Measurements from ENCODE around the gene CACNB4.

CACNB4 gene

DNA sequence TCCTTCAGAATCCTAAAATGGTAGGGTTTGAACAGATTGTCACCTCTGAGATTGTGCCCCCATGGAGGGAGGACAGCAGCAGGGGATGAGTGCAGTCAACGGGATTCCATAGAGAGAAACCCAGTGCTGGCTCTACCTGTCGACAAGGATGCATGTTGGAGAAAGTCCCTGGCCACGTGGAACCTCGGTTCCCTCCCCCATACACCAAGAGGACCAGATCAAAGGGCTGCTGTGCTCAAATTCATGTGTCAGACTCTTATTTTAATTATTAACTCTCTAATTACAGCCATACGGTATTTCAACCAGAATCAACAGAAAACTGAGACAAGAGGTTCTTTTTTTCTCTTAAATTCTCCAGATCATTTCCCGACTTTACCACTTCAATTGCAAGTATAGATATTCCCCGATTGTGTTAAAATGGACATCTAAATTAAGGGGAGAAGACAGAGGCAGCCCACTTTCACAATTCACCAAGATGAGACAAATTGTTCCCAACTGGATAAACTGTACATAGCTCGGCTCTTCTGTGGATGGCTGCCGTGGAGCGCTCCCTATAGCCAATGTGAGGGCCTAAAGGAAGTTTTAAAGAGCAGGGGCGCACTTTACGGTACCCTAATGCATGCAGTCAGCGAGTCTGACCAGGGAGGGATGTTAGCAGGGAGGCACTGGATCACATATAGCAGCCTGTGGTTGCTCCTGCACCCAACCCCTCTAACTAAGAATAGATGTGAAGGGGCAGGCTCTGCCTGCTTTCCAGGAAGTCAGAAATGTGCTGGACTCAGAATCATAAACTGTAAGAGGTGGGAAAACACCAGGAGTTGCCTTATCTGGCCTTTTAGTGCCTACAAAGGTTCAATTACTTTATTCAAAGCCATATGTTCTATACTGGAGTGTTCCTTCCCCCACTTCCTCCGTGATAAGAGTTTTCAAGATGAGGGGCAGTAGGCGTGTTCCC is 123.1 kb downstream of the CACNB4 start:
- DNase-seq (ENCODE audit: low read depth): no peak

DNA sequence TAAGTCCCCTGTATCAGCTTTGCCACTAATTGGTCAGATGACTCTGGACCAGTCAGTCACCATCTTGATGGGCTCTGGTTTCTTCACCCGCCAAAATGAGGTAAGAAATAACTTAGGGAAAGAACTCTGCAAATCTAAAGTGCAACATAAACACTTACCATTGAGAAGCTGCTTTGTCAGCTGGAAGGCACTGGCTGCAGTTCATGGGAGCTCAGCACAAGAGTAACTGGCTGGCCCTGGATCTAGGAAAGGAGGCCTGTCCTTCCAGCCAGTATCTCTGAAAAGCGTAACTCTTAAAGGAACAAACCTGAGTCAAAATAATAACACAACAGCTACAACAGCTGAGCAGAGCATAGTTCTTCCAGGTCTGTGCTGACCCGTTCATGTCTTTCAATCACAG is 123.9 kb downstream of the CACNB4 start:
- no peak for DNase-seq (ENCODE audit: low read depth)

DNA sequence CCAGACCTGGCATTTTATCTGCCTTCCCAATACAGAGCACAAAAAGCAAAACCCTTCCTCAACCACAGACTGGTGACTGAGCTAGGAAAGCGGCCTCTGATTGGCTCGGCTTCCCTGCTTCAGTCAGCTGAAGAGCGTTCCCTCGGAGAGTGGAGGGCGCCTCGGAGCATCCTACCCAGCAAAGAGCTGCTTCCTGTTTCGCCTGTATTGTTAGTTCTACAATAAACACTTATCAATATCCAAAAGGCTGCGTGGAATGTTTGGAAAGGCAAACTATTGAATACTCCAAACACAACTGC is 125.0 kb downstream of the CACNB4 start:
- DNase-seq (ENCODE audit: low read depth): no peak

DNA sequence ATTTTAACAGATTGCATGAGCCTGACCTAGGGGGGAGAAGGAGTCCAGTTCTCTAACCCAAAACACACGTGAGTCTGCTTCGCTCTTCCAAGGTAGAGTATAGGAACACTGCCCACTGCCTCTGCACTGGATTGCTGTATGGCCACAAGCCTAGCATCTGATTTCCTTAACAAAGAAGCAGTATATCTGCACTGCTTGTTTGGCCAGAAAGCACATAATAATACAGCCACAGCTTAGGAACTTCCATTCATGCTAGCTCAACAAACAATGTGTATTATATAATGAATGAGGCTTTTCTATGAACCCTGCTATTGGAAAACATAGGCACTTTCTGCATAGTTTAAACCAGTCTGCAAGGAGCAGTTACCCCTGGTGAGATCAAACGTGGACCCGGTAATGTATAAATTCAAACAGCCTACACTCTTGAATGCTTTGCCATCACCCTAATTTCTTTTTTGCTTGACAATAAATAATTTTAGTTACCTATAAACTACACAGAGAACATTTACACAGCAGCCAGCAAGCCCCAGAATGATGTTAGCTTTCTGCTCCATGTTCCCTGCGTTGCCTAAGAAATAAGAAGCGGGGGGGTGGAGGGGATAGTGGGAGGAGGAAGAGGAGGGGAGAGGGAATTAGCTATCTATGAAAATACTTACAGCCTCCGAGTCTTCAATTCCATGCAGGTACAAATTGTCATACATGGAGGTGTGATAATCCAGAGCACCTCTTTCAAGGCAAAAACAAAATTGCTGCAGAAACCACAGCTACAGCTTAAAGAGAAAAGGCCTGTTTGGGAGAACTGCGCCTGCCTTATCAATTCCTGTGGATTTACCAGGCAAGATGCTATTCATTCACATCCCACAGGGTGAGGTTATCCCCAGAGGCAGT is 125.6 kb downstream of the CACNB4 start:
- DNase-seq (ENCODE audit: low read depth): no peak

DNA sequence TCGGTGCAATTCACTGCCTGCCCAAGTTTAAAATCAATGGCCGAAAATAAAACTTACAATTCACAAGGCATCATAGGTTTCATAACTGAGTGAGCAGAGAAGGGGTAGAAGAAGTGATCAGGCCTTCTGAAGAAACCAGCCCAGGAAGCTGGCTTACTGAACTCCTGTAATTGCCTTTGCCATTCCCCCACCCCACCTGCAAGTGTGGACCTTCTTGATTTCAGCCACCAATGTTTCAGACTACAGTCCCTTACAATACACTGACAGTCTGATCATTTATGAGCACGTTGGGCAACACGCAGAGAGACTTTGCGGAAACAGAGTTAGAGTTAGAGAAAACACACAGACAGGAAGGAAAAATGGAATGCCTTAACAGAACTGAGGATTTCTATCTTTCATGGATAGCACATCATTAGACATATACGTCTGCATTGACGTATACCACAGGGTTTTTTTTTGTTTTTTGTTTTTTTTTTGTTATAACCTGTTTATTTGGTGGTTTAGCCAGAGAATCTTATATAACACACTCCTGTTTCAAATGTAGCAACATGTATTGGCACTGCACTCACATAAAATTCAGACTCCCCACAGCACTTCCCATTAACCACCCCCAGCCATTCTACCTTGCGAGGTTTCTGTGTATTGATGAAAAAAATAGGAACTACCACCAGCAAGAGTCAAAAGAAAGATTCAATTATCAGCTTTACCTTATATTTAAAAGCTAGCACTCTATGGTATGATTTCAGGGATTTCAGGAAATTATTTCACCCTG is 126.4 kb downstream of the CACNB4 start:
- DNase-seq (ENCODE audit: low read depth): no peak

DNA sequence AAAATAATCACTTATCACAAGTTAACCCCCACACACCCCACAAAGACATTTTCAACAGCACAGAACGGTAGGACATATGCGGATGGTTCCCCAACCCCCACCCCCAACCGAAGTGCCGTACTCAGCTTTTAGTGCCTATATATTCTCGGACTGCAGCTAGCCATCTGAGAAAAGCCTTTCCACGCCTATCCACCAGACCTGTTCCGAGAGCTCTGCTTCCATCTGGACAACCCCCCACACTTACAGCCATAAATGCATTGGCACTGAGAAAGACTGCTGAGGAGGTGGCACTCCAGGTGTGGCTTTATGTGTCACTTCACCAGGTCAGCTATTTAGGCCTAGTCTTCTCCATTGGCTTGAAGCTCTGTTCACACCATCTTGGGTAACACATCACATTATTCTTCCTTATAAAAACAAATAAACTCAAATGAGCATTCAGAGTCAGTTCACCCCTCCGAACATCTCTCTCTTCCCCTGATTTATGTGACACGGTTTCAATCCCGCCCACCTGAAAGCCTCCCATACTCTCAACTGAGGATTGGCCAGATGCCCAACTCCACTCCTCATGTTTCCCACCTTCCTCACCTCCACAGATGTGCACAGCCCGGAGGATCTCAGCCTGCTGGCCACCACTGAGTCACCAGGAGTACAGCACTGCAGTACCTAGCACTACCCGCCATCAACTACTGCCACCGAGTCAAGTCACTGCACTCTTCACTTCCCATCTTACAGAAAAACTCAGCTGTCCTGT is 127.4 kb downstream of the CACNB4 start:
- DNase-seq (ENCODE audit: low read depth): no peak

DNA sequence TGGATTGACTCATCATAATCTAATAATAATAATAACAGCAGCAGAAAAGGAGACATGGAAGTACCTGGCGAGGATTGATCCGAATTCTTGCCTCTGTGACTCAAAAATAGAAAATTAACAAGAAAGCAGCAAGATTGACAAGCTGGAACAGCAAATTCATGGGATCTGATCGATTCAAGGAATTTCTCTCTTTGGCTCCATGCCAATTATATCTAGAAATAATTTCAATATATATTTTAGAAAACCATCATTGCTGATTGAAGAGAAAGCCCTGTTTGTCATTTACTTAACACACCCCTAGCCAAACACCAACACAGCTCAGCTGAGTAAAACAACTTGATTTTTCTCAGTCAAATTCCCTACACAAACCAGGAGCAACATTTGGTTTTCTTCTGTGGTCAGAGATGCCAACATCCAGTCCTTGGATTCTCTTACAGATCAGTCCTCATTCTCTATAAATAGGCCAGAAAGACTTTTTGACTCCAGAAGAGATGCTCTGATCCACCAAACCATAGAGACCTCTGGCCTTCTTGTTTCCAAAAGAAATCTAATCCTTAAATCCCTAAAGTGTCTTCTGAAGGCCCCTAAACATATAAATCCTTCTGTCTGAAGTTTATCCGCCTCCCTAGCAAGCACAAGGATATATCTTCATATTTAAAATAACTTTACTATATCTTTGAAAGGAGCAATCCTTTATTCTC is 129.9 kb downstream of the CACNB4 start:
- DNase-seq (ENCODE audit: low read depth): no peak

DNA sequence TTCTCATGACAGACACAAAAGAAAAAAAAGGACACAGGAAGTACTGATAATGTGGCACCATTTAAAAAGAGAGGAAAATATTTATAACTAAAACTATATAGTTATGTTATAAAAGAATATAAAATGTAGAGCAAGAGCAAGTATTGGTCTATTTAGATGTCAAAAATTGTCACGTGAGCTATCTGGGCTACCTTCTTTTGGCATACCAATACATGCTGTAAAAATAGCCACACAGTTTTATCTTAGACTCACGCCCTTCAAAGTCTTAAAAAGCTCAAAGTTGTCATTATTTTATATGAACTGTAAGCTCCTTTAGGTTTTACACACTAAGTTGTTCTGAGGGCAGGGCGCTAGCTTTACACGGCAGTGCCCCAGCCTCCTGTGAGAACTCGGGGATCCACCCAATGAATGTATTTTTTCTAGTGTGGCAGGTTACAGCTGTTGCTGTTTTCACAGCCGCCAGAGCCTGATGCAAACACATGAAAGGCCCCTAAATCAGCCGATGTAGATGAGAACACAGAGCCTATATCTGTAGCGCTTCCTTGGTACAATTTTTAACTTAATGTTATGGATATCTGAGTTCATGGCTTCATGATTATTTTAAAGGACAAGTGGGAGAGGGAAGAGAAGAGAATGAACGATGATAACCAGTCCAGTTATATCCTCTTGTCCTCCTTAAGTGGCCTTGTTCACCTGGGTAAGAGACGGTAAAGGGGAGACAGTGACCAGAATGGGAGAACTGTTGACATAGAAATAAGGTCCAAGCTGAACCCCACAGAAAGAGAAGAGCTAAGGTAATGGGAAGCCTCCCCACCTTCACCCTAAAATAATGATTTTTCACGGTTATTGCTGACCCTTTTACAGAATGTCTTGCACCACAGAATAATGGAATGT is 130.8 kb downstream of the CACNB4 start:
- DNase-seq (ENCODE audit: low read depth): no peak

DNA sequence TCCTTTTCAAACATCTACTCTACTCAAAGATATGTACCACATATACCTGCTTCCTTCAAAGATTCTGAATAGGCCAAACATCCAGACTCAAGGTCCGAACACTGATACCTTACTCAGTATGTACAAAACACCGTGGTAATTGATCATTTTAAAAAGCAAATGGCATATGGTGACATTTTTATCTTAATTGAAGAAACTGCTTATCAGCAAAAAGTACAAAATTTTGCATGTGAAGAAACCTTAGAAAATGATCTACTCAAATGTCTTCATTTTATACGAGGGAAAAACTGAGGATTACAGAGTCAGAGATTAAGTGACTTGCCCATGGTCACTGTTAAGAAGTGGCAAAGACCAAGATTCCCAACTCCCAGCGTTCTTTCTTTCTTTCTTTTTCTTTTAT is 133.0 kb downstream of the CACNB4 start:
- DNase-seq (ENCODE audit: low read depth): no peak

DNA sequence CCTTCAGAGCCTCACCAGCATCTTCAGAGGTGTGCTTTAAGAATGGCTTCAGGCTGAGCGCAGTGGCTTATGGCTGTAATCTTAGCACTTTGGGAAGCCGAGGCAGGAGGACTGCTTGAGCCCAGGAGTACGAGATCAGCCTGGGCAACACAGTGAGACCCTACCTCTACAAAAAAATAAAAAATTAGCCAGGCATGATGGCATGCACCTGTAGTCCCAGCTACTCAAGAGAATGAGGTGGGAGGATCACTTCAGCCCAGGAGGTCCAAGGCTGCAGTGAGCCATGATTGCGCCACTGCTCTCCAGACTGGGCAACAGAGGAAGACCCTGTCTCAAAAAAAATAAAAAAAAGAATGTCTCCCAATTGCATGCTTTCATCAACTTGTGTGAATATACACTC is 137.3 kb downstream of the CACNB4 start:
- no peak for DNase-seq (ENCODE audit: low read depth)

DNA sequence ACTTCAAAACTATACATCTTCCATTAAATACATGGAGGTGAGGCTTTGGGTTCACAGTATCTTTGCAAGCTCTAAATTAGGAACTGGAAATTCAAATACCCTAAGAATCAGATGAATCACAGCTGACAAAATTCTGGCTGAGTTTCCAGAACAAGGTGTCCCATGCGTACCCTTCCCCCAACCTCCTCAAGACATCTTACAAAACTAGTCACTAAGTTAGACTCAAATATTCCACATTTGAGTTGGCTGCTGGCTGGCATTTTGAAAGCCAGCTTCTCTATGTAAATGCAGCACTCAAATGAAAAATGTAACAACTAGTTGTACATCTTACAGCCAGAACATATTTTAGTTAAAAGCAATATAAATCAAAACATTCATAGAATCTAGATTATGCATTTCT is 139.6 kb downstream of the CACNB4 start:
- DNase-seq (ENCODE audit: low read depth): no peak

DNA sequence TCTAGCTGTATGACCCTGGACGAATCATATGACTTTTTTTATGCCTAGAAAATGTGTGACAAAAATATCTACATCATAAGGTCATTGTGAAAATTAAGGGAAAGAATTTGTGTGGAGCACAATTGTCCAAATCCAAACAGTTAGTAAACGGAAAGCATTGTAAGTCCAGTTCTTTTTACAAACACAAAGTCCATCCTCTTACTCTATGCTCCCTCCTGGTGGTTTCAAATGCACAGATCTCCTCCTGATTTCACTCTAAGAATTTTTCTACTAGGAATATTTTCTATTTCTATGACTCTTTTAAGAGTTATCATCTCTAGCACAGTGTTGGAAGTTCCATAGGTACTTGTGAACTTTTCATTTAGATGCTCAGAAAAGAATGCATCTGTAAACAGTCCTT is 145.4 kb downstream of the CACNB4 start:
- DNase-seq (ENCODE audit: low read depth): no peak

DNA sequence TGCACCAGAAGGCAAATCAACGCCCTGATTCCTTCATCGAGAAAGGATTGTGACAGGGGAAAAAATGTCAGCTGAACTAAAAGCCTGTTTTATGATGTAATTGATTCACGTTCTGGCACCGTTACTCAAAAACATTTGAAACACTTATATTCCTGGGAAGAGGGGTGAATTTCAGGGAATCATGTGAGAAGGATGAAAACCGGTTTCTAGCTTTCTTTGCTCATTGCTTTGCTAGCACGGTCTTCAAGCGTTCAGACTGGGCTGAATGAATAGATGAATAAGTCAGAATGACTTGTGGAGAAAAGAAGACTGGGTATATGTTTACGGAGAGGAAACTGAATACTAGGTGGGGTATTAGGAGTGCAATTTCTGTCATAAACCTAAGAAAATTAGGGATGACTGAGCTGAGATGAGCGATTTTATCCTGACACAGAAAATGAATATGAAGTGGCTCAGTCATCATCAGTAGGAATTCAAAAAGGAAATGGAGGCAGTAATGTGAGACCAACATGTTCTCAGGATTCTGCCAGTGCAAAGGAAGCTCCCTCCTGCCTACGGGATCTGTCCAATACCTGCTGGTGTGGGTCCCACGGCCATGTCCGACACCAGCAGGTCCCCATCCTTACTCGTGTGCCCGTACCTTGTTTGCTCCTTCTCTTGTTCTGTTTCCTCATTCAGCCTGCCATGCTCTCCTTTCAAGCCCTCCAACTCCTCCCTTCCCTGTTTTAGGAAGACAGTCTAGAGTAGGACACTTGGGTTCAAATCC is 146.0 kb downstream of the CACNB4 start:
- DNase-seq (ENCODE audit: low read depth): no peak

DNA sequence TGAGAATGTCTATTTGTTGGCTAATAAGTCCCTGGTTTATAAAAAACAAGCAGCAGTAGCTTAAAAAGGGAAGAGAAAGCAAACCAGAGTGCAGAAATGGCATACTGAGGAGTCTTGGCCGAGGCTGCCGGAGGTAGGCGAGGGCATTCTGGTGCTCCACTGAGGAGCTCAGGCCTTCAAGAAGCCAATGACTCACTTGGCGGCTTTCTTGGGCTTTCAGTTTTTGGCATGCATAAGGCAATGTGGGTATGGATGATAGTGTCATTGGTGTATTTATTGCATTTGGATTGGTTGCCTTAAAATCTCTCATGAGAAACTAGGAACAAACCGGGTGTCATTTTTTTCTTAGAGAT is 151.1 kb downstream of the CACNB4 start:
- DNase-seq (ENCODE audit: low read depth): no peak

DNA sequence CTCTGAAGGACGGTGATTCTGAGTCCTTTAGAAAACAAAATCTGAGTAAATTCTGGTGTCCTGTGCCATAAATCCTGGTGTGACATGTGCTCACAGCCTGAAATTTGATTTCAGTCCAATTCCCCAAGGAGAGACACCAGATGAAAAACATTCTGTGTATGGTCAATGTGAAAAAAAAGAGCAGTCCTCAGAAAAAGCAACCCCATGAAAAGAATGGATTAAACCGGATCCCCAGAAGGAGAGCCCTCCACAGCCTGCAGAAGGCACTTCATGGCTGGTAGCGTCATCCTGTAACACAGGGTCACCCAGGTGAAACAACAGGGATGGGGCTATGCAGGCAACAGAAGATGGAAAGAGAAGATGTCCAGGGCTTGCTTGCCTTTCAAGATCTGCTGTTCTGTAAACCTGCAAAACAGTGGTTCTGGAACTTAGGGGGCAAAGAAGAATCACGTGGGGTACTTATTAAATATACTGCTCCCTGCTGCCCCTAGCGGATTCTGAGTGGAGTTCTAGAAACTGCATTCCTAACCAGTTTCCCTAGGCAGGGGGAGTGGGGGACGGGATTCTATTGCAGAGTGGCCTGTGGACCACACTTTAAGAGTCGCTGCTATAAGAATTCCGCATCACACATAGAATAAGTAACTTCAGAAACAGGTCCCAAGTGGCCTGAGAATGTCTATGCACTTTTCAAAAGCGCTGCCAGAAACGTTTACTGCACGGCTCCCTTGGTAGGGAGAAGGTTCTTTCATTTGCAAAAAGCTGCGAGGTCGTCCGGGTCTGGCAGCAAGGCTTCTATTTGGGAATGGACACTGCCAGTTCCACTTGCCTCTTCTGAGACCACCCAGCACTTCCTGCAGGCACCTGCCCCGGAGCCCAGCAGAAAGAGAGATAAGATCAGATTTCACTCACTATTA is 151.7 kb downstream of the CACNB4 start:
- DNase-seq (ENCODE audit: low read depth): no peak

DNA sequence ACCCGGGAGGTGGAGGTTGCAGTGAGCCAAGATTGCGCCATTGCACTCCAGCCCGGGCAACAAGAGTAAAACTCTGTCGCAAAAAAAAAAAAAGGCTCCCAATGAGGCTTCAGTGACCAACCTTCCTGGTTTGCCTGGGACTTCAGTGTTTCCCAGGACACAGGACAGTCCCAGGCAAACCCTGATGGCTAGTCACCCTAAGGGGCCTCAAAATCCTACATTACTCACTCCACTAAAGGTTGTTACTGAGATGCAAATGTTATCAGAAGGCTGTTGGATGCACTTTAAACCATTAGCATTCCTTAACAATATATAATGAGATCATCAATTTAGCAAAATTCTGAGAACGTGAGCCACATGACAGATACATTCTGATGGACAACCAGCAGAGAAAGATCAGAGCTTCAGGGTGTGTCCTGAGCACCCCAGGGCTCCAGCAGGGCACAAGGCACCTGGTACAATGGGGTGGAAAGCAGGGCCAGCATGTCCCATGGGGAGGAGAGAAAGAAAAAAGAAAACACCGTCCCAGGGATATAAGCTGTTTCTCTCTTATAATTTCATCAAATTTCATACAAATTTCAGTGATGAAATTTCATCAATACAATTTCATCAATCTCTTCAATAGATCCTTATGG is 152.5 kb downstream of the CACNB4 start:
- DNase-seq (ENCODE audit: low read depth): no peak

DNA sequence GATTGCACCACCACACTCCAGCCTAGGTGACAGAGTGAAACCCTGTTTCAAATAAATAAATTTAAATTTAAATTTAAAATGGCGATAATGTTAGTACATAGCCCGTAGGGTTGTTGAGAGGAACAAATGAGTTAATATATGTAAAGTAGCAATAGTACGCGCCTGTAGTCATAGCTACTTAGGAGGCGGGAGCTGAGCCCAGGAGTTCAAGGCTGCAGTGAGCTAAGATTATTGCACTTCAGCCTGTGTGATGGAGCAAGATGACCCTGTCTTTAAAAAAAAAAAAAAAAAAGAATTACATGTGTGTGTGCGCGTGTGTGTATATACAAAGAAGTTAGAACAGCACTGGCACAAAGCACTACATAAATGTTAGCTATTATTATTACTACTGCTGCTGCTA is 153.2 kb downstream of the CACNB4 start:
- no peak for DNase-seq (ENCODE audit: low read depth)

DNA sequence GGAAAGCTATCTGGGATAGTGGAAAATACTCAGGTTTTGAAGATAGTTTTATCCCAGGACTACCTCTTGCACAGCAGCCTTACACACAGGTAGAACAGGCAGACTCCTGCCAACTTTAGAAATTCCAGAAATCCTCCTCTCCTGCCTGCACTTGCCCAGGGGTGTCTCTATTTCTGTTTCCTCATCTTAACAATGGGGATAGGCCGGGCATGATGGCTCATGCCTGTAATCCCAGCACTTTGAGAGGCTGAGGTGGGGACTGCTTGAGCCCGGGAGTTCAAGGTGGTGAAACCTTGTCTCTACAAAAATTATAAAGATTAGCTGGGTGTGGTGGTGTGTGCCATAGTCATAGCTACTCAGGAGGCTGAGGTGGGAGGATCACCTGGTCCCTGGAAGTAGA is 153.7 kb downstream of the CACNB4 start:
- no peak for DNase-seq (ENCODE audit: low read depth)

Measured in stimulated activated CD8-positive, alpha-beta memory T cell treated with anti-CD3 and anti-CD28 coated beads, Interleukin-15, amount 100 ng/mL, for 24 hours (primary cell).